NCI-H1694 treated with DMSO at 0.1 percent for 48 hours (cell line): Measurements from ENCODE around the gene TAF1A.
A peak's percentile ranks its signal among the peaks of the same experiment; 100 is the strongest.
"Not testable (repeated sequence)": the region's sequence is repeated elsewhere in the genome, so short reads cannot be mapped to it uniquely, and the experiment has no call there.

Experiments used
- DNase-seq: peaks from one replicate; lab custom pipeline; 2025; lab: John Stamatoyannopoulos, UW

The TAF1A gene

DNA sequence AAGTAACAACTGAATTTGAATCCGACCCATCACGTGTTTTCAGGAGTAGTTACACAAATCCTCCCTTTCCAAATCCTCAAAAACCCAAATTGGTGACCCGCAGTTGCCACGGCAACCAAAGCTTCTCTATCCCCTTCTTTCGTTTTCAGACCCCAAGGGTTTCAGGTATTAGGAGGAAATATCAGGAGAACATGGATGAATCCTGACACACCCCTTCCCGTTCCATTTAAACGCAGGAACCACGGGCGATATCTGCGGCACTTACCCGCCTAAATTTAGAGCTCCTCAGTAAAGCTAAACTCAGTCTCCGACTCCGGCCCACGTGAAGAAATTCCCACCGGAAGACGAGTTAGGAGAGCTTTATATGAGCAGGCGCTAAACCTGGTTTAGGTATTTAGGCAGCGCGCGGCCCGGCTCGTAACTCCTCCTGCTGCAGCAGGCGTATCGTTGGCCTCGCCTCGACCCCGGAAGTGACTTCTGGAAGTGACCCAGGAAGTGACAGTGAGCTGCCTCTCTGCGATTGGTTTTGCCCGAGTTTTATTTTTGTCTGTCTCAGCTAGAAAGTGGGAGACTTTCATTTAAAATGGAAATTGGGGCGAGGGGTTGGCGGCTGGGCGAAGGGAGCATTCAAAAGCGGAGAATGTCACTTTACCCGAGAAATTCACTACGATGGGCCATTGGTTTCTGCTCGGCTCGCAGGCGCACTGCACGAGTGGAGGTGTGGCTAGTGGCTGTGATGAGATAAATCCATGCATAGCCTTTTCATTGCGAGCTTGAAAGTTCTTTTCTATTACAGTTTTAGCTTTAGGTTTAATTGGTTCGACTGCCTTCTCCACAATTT lies at the start of gene TAF1A:
Gene TAF1A (minus strand): TSS at position 472 of the 841 bp plus-strand sequence.
- DNase-seq: peak; percentile 80

DNA sequence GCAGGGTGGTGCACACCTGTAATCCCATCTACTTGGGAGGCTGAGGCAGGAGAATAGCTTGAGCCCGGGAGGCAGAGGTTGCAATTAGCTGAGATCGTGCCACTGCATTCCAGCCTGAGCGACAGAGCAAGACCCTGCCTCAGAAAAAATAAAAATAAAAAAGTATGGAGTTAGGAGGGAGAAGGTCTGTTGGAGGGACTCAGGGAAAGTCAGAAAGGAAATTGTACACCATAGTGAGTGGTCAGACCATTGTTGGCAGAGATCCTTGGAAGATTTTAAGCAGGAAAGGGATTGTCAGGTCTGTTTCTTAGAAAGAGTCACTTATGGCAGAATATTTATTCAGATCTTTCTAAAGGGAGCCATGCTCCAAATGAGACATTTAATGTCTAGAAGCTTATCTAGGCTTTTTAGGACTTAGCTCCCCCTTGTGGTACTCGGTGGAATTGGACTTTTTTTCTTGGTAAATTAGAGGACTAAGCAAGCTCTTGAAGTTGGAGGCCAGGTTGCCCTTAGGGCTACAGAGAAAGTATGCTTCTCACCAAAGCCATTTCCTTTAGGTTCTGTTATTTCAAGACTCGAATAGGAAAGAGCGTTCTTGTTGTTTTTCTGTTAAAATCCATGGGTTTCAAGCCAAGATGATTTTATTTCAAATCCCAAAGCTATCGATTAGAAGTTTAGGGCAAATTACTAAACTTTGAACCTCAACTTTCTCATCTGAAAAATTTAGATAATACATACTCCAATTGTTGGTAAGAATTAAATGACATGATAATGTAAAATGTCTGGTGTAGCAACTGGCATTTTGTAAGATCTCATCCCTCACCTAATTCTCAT lies 44.7 kb upstream of the TAF1A start:
- DNase-seq: peak; percentile 76

DNA sequence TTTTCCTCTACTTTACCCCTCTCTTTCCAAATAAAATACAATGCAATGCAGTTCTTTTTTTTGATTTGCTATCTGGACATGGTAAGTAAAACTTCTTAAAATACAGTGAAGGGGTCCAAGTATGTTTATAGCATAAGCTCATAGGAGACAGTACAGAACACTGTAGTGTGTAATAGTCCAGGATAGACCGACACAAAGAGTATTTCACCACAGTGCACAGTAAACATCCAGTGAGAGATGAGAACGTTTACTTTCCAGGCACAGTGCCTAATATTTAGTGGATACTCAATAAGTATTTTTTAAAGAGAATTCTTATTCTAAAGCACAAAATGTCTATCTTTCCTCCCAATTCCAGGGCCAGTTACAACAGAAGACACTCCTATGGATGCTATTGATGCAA lies 43.0 kb upstream of the TAF1A start:
- DNase-seq: no peak

DNA sequence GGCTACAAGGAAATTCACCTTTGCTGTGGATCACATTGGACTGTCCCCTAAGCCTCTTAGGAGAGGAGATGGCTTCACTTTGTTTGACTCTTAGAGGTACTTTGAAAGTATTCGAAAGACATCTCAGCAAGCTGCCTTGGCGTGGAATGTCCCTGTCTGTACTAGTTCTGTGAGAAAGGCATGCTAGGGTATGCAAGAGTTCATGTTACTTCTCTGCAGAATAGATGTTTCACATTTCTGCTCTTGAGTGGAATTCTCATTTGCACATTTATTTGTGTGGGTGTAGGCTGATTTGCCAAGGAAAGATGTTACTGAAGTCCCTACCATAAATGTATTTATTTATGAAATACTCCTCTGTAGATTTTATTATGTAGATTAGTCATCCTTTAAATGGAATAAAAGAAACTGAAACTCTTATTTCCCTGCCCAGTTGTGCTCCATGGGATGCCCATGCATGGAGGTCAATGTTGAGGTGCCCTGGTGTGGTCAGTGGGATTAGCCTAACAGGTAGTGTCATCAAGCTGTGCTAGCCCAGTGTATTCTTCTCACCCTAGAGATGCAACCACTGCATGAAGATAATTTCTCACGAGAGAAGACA lies 42.0 kb upstream of the TAF1A start:
- no peak for DNase-seq

GRCh38 chr1:222629921-222630535 lies 40.3 kb upstream of the TAF1A start:
- no peak for DNase-seq

- DNase-seq: no peak
Observed at GRCh38 chr1:222627232-222627631, 37.5 kb upstream of the TAF1A start.

DNA sequence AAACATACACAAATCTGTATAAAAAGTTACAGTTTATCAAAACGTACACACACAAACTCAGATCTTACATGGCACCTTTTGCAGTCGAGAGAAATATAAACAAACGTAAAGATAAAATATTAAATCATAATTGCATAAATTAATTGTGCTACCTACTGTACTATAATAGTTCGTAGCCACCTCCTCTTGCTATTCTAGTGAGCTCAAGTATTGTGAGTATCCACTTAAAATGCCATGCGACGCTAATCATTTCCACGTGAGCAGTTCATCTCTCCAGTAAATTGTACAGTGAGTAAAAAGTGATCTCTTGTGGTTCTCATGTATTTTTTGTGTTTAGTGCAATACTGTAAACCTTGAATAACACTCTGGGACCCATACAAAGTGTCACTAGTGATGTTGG lies 34.5 kb upstream of the TAF1A start:
- DNase-seq: no peak

DNA sequence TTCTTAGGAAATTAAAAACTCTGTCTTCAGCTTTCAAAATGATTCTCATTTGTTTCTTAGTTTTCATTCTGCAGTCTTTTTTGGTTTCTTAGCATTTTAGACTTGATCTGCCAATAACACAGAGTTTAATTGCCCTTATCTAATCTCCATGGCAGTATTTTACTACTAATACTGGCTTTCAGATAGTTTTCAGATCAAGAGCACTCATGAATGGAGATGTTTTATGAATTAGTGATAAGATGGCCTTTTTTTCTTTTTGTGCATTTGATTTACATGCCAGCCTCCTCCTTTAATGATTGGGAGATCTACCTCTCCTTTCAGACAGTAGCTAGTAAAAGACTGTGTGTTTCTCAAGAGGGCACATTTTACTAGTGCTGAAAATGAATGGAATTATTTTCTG lies 33.7 kb upstream of the TAF1A start:
- no peak for DNase-seq

- no peak for DNase-seq
Observed at GRCh38 chr1:222622765-222623164, 33.0 kb upstream of the TAF1A start.

DNA sequence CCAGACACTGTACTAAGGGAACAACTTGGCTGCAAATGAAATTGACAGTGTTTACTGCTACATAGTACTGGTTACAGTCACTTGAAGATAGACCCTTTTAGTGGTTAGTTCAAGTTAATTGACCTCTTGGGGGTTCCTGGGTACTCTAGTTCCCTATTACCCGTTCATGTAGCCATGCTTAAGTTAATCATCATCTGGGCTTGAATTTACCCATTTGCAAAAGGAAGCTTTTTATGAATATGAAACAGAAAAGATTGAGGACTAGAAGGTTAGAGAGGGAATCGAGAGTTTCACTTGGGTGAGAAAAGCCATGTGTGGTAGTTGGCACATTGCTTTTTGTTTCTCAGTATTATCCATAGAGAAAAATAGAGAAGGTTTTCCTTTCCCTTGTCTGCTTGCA lies 30.8 kb upstream of the TAF1A start:
- DNase-seq: no peak

GRCh38 chr1:222618880-222619596 lies 29.3 kb upstream of the TAF1A start:
- DNase-seq: no peak

DNA sequence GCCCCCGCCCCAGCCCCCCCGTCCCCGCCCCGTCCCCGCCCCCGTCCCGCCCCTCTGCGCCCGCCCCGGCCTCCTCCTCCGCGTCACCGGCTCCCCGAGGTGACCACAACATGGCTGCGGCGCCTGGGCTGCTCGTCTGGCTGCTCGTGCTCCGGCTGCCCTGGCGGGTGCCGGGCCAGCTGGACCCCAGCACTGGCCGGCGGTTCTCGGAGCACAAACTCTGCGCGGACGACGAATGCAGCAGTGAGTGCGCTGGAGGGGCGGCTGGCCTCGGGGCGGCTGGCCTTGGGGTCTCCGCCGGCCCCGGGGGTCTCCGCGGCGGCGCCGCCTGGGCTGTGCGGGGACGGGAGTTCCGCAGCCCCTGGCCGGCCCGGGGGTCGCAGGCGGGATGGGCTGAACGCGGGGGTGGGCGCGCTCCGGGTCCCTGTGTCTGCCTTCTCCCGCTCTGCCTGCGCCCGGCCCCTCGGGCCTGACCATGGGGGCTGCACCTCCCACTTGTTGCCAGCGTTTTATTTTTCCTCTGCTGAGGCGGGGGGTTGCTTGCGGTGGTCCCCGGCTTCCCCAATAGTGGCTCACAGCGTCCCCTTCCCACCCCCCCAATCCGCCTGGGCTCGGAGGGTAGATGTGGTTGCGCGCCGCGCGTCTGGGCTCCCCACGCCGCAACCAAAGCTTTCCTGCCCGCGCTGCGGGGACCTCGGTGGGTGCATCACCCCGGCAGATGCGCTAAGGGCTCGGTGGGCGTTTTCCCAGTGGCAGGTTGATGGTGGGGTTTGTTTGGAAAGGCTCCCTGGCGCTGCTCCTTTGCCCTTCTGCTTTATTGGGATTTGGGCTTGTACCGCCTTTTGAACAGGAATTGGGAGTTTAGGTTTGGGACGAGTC lies 28.5 kb upstream of the TAF1A start, which contains the start of gene MIA3:
Gene MIA3 (plus strand): TSS at position 97 of the 879 bp plus-strand sequence. CDS start 14 bp downstream, at position 111.
- DNase-seq: no peak

- DNase-seq: peak; percentile 87
Observed at GRCh38 chr1:222617367-222617951, 27.7 kb upstream of the TAF1A start.

GRCh38 chr1:222616525-222616924 lies 26.8 kb upstream of the TAF1A start:
- DNase-seq: no peak

- no peak for DNase-seq
Observed at GRCh38 chr1:222613627-222614026, 23.9 kb upstream of the TAF1A start.

GRCh38 chr1:222610728-222611127 lies 21.0 kb upstream of the TAF1A start:
- DNase-seq: no peak

GRCh38 chr1:222609111-222609510 lies 19.4 kb upstream of the TAF1A start:
- not testable (repeated sequence) for DNase-seq

DNA sequence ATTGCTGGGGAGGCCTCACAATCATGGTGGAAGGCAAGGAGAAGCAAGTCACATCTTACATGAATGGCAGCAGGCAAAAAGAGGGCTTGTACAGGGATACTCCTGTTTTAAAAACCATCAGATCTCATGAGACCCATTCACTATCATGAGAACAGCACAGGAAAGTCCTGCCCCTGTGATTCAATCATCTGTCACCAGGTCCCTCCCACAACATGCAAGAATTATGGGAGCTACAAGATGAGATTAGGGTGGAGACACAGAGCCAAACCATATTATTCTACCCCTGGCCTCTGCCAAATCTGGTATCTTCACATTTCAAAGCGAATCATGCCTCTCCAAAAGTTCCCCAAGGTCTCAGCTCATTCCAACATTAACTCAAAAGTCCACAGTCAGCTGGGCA lies 17.0 kb upstream of the TAF1A start:
- DNase-seq: no peak

- DNase-seq: no peak
Observed at GRCh38 chr1:222601257-222601656, 11.5 kb upstream of the TAF1A start.

DNA sequence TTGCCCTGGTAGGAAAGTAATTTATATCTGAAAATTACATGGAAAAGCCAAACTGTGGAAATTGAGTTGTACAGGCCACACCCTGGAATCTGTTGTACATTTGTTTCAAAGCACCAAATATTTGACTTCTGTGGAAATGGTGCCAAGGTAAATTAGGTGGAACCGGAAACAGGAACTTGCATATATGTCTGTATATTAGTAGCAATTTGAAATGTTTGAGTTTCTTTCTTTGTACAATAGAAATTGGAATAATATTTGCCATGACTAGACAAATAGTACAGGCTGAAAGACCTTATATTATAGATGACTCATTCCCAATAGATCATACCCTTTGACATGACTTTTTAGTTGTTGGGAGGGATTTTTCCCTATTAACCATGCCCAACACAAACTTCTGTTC lies 10.5 kb upstream of the TAF1A start:
- DNase-seq: no peak
